H1 (cell line): ENCODE measurements around the gene JUP.

ENCODE experiments used
- EGR1 ChIP-seq: IDR thresholded peaks from 2 replicates; pipeline ENCODE4 v1.6.1; 2011; ENCODE audit warnings: low read depth, low read length, borderline replicate concordance
- POLR2AphosphoS5 ChIP-seq: IDR thresholded peaks from 2 replicates; pipeline ENCODE4 v1.6.1; 2011; ENCODE audit warnings: low read depth, low read length
- TF ChIP-seq, protein P1 (sequence below), 3 experiments: IDR thresholded peaks; 1 replicate in 2 of 3; 2 replicates in 1 of 3; pipeline versions ENCODE4 v1.5.1 to v1.6.1; 2011; ENCODE audit warnings: low read length in 3 of 3, mild to moderate bottlenecking in 3 of 3, inconsistent platforms in 2 of 3, low read depth in 1 of 3, moderate library complexity in 1 of 3; ENCODE audit not compliant: insufficient read depth in 1 of 3; ENCODE audit errors: control extremely low read depth in 1 of 3
- TF ChIP-seq, protein P2 (sequence below): IDR thresholded peaks from 2 replicates; pipeline ENCODE4 v1.6.1; 2012; ENCODE audit warnings: inconsistent platforms

GRCh38 chr17:41777574-41778188 is 8.8 kb downstream of the JUP start:
- TF ChIP-seq, protein P1, sequence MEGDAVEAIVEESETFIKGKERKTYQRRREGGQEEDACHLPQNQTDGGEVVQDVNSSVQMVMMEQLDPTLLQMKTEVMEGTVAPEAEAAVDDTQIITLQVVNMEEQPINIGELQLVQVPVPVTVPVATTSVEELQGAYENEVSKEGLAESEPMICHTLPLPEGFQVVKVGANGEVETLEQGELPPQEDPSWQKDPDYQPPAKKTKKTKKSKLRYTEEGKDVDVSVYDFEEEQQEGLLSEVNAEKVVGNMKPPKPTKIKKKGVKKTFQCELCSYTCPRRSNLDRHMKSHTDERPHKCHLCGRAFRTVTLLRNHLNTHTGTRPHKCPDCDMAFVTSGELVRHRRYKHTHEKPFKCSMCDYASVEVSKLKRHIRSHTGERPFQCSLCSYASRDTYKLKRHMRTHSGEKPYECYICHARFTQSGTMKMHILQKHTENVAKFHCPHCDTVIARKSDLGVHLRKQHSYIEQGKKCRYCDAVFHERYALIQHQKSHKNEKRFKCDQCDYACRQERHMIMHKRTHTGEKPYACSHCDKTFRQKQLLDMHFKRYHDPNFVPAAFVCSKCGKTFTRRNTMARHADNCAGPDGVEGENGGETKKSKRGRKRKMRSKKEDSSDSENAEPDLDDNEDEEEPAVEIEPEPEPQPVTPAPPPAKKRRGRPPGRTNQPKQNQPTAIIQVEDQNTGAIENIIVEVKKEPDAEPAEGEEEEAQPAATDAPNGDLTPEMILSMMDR (IDR thresholded peaks at IDR 0.05; ENCODE audit: control extremely low read depth in 1 of 3, insufficient read depth in 1 of 3, low read depth in 1 of 3, low read length in 3 of 3): no peak
- TF ChIP-seq, protein P2, sequence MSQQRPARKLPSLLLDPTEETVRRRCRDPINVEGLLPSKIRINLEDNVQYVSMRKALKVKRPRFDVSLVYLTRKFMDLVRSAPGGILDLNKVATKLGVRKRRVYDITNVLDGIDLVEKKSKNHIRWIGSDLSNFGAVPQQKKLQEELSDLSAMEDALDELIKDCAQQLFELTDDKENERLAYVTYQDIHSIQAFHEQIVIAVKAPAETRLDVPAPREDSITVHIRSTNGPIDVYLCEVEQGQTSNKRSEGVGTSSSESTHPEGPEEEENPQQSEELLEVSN: no peak
- no peak for TF ChIP-seq EGR1
- TF ChIP-seq POLR2AphosphoS5: no peak
